Erythroblast (primary cell): Measurements from ENCODE around the gene GNG2.

Experiments
- GATA1 ChIP-seq: IDR thresholded peaks from 2 replicates; pipeline ENCODE4 v1.6.1; 2011; ENCODE audit warnings: low read depth, mild to moderate bottlenecking, control low read depth, low read length, moderate library complexity
- POLR2A ChIP-seq: IDR thresholded peaks from 2 replicates; pipeline ENCODE4 v1.6.1; 2011; ENCODE audit warnings: mild to moderate bottlenecking, low read length

- TF ChIP-seq POLR2A (no peak), GATA1 (no peak)
Measured at GRCh38 chr14:51818748-51819380, 41.5 kb upstream of the GNG2 start.
